Endothelial cell of umbilical vein (primary cell): ENCODE results near the gene MEIOB.

Experiments used
- CTCF ChIP-seq, 2 donors: IDR thresholded peaks; 1 replicate in 1 of 2; 2 replicates in 1 of 2; pipeline ENCODE4 v1.5.1; 2011; ENCODE audit warnings: low read length in 2 of 2, mild to moderate bottlenecking in 2 of 2, moderate library complexity in 2 of 2, control low read depth in 1 of 2, inconsistent platforms in 1 of 2, low read depth in 1 of 2; ENCODE audit not compliant: insufficient read depth in 1 of 2; ENCODE audit errors: extremely low read depth in 1 of 2
- FOS ChIP-seq: IDR thresholded peaks from 2 replicates; pipeline ENCODE4 v1.6.1; 2011; ENCODE audit warnings: mild to moderate bottlenecking, low read length, moderate library complexity, borderline replicate concordance; ENCODE audit not compliant: insufficient read depth
- POLR2A ChIP-seq: IDR thresholded peaks from 2 replicates; pipeline ENCODE4 v1.6.1; 2012; ENCODE audit warnings: low read depth, mild to moderate bottlenecking, control low read depth, low read length

GRCh38 chr16:1871974-1872635, at the start of gene MEIOB:
- TF ChIP-seq CTCF (IDR thresholded peaks at IDR 0.05; ENCODE audit: extremely low read depth in 1 of 2, insufficient read depth in 1 of 2, low read depth in 1 of 2, low read length in 2 of 2) (no peak), FOS (no peak), POLR2A (no peak)
